HG02870 (cell line): ENCODE data around the gene ENKD1.

Experiments used
- ATAC-seq: cut with Tn5 transposase; IDR thresholded peaks from one replicate; pipeline ENCODE4 v1.9.1; 2021; ENCODE audit warnings: mild to moderate bottlenecking, moderate library complexity; ENCODE audit not compliant: unreplicated experiment

ENKD1 gene

GRCh38 chr16:67679935-67680897 is 13.7 kb upstream of the ENKD1 start:
- ATAC-seq = no peak

GRCh38 chr16:67678354-67679023 is 11.9 kb upstream of the ENKD1 start:
- ATAC-seq = no peak

- ATAC-seq = no peak
Observed at GRCh38 chr16:67677712-67678111, 11.2 kb upstream of the ENKD1 start.

- no peak for ATAC-seq
Observed at GRCh38 chr16:67676939-67677338, 10.4 kb upstream of the ENKD1 start.

- no peak for ATAC-seq
Observed at GRCh38 chr16:67676516-67676915, 10.0 kb upstream of the ENKD1 start.

GRCh38 chr16:67675999-67676398 is 9.4 kb upstream of the ENKD1 start:
- ATAC-seq = no peak

GRCh38 chr16:67675579-67675935 is 9.0 kb upstream of the ENKD1 start:
- no peak for ATAC-seq

GRCh38 chr16:67674851-67675578 is 8.5 kb upstream of the ENKD1 start:
- no peak for ATAC-seq

GRCh38 chr16:67673712-67674580 is 7.4 kb upstream of the ENKD1 start:
- ATAC-seq = no peak

- no peak for ATAC-seq
Observed at GRCh38 chr16:67672739-67673662, 6.5 kb upstream of the ENKD1 start.

- no peak for ATAC-seq
Observed at GRCh38 chr16:67672306-67672705, 5.8 kb upstream of the ENKD1 start.

- no peak for ATAC-seq
Observed at GRCh38 chr16:67669499-67670101, 3.0 kb upstream of the ENKD1 start.

- ATAC-seq = no peak
Observed at GRCh38 chr16:67668495-67669157, 2.1 kb upstream of the ENKD1 start.

- ATAC-seq = peak; percentile 66
Observed at GRCh38 chr16:67667817-67668494, 1.4 kb upstream of the ENKD1 start.

- no peak for ATAC-seq
Observed at GRCh38 chr16:67667453-67667816, 885 bp upstream of the ENKD1 start.

- no peak for ATAC-seq
Observed at GRCh38 chr16:67666032-67666551, 458 bp downstream of the ENKD1 start.

- no peak for ATAC-seq
Observed at GRCh38 chr16:67665598-67665997, 952 bp downstream of the ENKD1 start.

- no peak for ATAC-seq
Observed at GRCh38 chr16:67664871-67665270, 1.7 kb downstream of the ENKD1 start.
